OCI-LY7 (cell line): Measurements from ENCODE around the gene CSPG4. TPM values are rescaled to one million over a fixed set of nuclear protein-coding genes. Genes with fewer than 3 reads are reported as not detected.
"Not testable (repeated sequence)": the region's sequence is repeated elsewhere in the genome, so short reads cannot be mapped to it uniquely, and the experiment has no call there.

Experiments
- BruUV-seq: library from RNA; stranded (reverse); fragments of 400-500 nt; replicated peaks from 2 replicates; lab custom pipeline; 2021; lab: Mats Ljungman, UMichigan
- CTCF ChIA-PET: fragments of 300-600 bp; sonication (Branson Sonifier 250); formaldehyde crosslinking; loops from one replicate; lab custom pipeline; 2022; ENCODE audit warnings: antibody characterized with exemption; ENCODE audit not compliant: unreplicated experiment; lab: Charles Lee
- POLR2A ChIA-PET: fragments of 300-600 bp; sonication (Branson Sonifier 250); formaldehyde crosslinking; loops from one replicate; lab custom pipeline; 2022; ENCODE audit warnings: antibody characterized with exemption; lab: Charles Lee
- DNase-seq: peaks from one replicate; pipeline ENCODE4 v3.0.0-alpha.2; 2015; ENCODE audit warnings: low spot score
- H2AFZ ChIP-seq: fragments of 200-600 bp; sonication (generic), shearing (Covaris generic); 2 replicates; pipeline ENCODE4 v1.6.1; 2014; ENCODE audit warnings: mild to moderate bottlenecking, antibody characterized with exemption, low read length, moderate library complexity
- H3K27ac ChIP-seq: fragments of 200-600 bp; sonication (generic); 2 replicates; pipeline ENCODE4 v1.5.1; 2014; ENCODE audit warnings: mixed run types, low read depth, mild to moderate bottlenecking, moderate library complexity, low read length, inconsistent platforms; ENCODE audit not compliant: poor library complexity, severe bottlenecking
- H3K36me3 ChIP-seq: fragments of 200-600 bp; sonication (generic); 2 replicates; pipeline ENCODE4 v1.6.1; 2014; ENCODE audit warnings: mild to moderate bottlenecking, antibody characterized with exemption, low read length, moderate library complexity, mixed read lengths; ENCODE audit not compliant: insufficient read depth
- H3K4me1 ChIP-seq: fragments of 200-600 bp; sonication (generic); 2 replicates; pipeline ENCODE4 v1.5.1; 2014; ENCODE audit warnings: mild to moderate bottlenecking, low read length; ENCODE audit not compliant: insufficient read depth, poor library complexity, severe bottlenecking
- H3K4me2 ChIP-seq: fragments of 200-600 bp; sonication (generic); 2 replicates; pipeline ENCODE4 v1.6.1; 2014; ENCODE audit warnings: mild to moderate bottlenecking, low read length
- H3K4me3 ChIP-seq: fragments of 200-600 bp; sonication (generic); 2 replicates; pipeline ENCODE4 v1.5.1; 2014; ENCODE audit warnings: mild to moderate bottlenecking, low read depth, low read length; ENCODE audit not compliant: poor library complexity, severe bottlenecking
- H3K79me2 ChIP-seq: fragments of 200-600 bp; sonication (generic); 2 replicates; pipeline ENCODE4 v1.6.1; 2016; ENCODE audit warnings: low read depth, mild to moderate bottlenecking, low read length, moderate library complexity, mixed read lengths; ENCODE audit not compliant: insufficient read depth
- H3K9me2 ChIP-seq: fragments of 200-600 bp; sonication (generic); 2 replicates; pipeline ENCODE4 v1.6.1; 2016; ENCODE audit warnings: mild to moderate bottlenecking, low read length, mixed read lengths; ENCODE audit not compliant: insufficient read depth
- H3K9me3 ChIP-seq: fragments of 200-600 bp; sonication (generic); 2 replicates; pipeline ENCODE4 v1.6.1; 2014; ENCODE audit warnings: mild to moderate bottlenecking, mixed run types, low read length, mixed read lengths
- H4K20me1 ChIP-seq: fragments of 200-600 bp; sonication (generic); 2 replicates; pipeline ENCODE4 v1.6.1; 2014; ENCODE audit warnings: mild to moderate bottlenecking, antibody characterized with exemption, low read length, moderate library complexity, mixed read lengths; ENCODE audit not compliant: insufficient read depth
- EZH2phosphoT487 ChIP-seq: fragments of 200-600 bp; sonication (generic); IDR thresholded peaks from 2 replicates; pipeline ENCODE4 v1.6.1; 2018; ENCODE audit warnings: low read depth, borderline replicate concordance, mild to moderate bottlenecking, mixed run types, antibody characterized with exemption, low read length, moderate library complexity, mixed read lengths
- intact Hi-C: fragments of 100-400 bp; cut with micrococcal nuclease; formaldehyde crosslinking; loops from one replicate; pipeline ENCODE4 v1.10.0; 2022; ENCODE audit not compliant: unreplicated experiment
- total RNA-seq, 2 experiments: library from RNA; depleted of rRNA in 1 of 2; stranded (reverse); fragments of >200 nt in 1 of 2; shearing (Covaris generic) in 1 of 2; gene quantifications; 2 replicates each; pipeline ENCODE4 v1.2.3, GENCODE V29; 2014 to 2022
- TF ChIP-seq, protein P1 (sequence below): fragments of 200-600 bp; sonication (generic); conservative IDR thresholded peaks from 2 replicates; pipeline ENCODE4 v1.5.1; 2014; ENCODE audit warnings: mild to moderate bottlenecking, antibody characterized with exemption, low read length, moderate library complexity, mixed read lengths

Gene CSPG4
- total RNA-seq, 2 experiments from 2014 or later: not detected

DNA sequence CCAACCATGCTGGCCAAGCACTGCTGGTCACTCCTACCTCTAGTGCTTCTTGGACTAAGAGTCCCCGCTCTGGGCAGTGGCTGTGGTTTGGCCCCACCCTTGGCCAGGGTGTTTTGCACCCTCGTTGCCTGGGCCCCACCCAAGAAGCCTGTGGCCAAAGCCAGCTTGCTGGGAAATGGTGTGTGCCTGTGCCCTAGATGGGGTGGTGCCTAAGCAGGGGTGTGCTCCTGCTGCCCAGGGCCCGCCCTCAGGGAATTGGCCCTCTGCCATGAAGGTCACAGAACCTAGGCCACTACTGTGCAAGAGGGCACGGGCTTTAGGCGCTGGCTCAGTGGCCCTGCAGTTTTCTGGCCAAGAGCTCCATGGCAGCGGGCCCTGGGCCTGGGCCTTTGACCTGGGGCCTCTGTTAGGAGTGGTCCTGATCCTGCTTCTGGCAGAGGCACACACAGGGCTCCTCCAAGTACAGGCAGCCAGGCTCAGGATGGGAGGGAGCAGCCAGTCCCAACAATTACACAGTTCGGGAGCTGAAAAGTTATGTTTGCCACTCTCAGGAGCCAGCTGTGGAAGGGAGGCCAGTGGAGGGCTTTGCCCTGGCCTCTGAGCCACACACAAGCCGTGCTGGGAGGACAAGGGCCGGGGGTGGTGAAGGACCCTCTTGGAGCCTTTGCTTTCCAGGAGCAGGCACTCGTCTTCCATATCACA lies 3.8 kb upstream of the CSPG4 start:
- H3K27ac ChIP-seq, POLR2A ChIA-PET, H3K4me1 ChIP-seq, H4K20me1 ChIP-seq, BruUV-seq, DNase-seq, H3K36me3 ChIP-seq, H3K4me2 ChIP-seq, H2AFZ ChIP-seq, H3K9me2 ChIP-seq, H3K4me3 ChIP-seq, intact Hi-C loops, CTCF ChIA-PET, H3K79me2 ChIP-seq, H3K9me3 ChIP-seq: not testable (repeated sequence)

DNA sequence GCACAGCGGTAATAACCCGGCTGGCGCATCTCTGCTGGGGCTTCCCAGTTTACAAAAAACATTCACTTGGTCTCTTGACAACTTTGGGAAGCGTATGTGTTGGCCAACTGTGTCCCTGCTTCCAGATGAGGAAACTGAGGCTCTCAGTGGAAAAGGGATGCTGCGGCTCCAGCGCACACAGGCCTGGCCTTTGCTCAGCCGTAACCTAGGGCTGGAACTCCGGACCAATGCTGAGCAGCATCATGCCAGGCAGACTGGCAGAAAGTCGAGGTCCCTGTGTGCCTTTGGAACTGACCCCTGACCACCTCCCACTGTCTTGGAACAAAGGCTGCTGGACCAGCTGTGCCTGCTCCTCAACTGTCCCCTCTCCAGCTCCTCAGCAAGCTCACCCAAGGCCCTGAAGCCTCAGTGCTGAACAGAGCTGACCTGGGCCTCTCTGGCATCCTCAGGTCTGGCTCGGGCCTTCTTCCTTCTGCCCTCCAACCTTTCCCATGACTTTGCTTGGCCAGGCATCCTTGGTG lies 2.7 kb upstream of the CSPG4 start:
- CTCF ChIA-PET, H4K20me1 ChIP-seq, H3K4me2 ChIP-seq, H2AFZ ChIP-seq, H3K4me3 ChIP-seq, BruUV-seq, H3K9me3 ChIP-seq, DNase-seq, H3K9me2 ChIP-seq, POLR2A ChIA-PET, H3K27ac ChIP-seq, H3K79me2 ChIP-seq, H3K4me1 ChIP-seq, H3K36me3 ChIP-seq, intact Hi-C loops: not testable (repeated sequence)

DNA sequence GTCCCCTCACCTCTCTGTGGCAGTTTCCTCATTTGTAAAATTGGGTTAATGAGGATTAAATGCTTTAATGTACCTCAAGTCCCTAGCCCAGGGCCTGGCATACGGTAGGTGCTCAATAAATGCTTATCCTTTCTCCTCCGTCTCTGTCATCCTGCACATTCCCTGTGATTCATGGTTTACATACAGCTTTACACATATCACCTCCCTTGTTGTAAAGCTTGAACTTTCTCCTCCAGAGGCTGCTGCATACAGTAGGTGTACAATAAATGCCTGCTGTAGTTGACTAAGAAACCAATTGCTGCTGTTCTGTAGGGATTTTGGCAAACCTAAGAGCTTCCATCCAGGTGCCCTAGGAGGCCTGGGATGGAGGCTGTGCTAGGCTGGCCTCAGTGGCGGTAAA lies 1.5 kb upstream of the CSPG4 start:
- Histone ChIP-seq H3K9me2 (no peaks in the 10 kb centered on the region), H3K27ac (no peak overlapping the region), H3K4me3 (no peak overlapping the region), H3K79me2 (no peaks in the 10 kb centered on the region), H4K20me1 (no peaks in the 10 kb centered on the region), H3K36me3 (no peaks in the 10 kb centered on the region), H3K9me3 (no peaks in the 10 kb centered on the region), H2AFZ (no peak overlapping the region), H3K4me2 (no peak overlapping the region), H3K4me1 (no peaks in the 10 kb centered on the region)
- DNase-seq: no peak
- POLR2A ChIA-PET: interaction anchor here (0.6 to 1.2 kb wide), 3 partner anchors 43 to 324 kb away, joined by 4 read pairs; no protein-coding TSS in a partner anchor
- TF ChIP-seq EZH2phosphoT487: no peak
- TF ChIP-seq, protein P1, sequence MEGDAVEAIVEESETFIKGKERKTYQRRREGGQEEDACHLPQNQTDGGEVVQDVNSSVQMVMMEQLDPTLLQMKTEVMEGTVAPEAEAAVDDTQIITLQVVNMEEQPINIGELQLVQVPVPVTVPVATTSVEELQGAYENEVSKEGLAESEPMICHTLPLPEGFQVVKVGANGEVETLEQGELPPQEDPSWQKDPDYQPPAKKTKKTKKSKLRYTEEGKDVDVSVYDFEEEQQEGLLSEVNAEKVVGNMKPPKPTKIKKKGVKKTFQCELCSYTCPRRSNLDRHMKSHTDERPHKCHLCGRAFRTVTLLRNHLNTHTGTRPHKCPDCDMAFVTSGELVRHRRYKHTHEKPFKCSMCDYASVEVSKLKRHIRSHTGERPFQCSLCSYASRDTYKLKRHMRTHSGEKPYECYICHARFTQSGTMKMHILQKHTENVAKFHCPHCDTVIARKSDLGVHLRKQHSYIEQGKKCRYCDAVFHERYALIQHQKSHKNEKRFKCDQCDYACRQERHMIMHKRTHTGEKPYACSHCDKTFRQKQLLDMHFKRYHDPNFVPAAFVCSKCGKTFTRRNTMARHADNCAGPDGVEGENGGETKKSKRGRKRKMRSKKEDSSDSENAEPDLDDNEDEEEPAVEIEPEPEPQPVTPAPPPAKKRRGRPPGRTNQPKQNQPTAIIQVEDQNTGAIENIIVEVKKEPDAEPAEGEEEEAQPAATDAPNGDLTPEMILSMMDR: no peak
- intact Hi-C loops: no loop called here
- no TSS peak for BruUV-seq
- CTCF ChIA-PET: no interaction called here
